CD4-positive, alpha-beta T cell (primary cell): ENCODE measurements around the gene SAMD4A. TPM values are rescaled to one million over a fixed set of nuclear protein-coding genes. Genes with fewer than 3 reads are reported as not detected.

Experiments
- ATAC-seq: fragments of 200-7000 bp; cut with Tn5 transposase; one replicate; pipeline ENCODE4 v1.10.0; 2022; ENCODE audit warnings: mild to moderate bottlenecking; ENCODE audit not compliant: poor library complexity
- CTCF ChIA-PET: fragments of 350-600 bp; sonication (Branson Sonifier 250); formaldehyde crosslinking; loops from one replicate; lab custom pipeline; 2021; ENCODE audit warnings: antibody characterized with exemption, inconsistent platforms; lab: Charles Lee
- POLR2A ChIA-PET: fragments of 350-600 bp; sonication (Branson Sonifier 250); formaldehyde crosslinking; loops from one replicate; lab custom pipeline; 2021; ENCODE audit warnings: antibody characterized with exemption, inconsistent platforms; lab: Charles Lee
- DNase-seq, 14 experiments: peaks; one replicate each; pipeline ENCODE4 v3.0.0-alpha.2; 2013 to 2020; ENCODE audit warnings: mixed read lengths in 2 of 14
- H3K27ac ChIP-seq, 2 donors: one replicate each; pipeline versions ENCODE4 v1.5.1 to v1.7.0; 2013; ENCODE audit warnings: low read length in 2 of 2, low read depth in 1 of 2, mild to moderate bottlenecking in 1 of 2
- H3K27me3 ChIP-seq, 2 experiments: 1 replicate in 1 of 2; 2 replicates in 1 of 2; pipeline versions ENCODE4 v1.6.1 to v1.7.0; 2013; ENCODE audit warnings: low read length in 2 of 2, control low read depth in 1 of 2, mild to moderate bottlenecking in 1 of 2, moderate library complexity in 1 of 2; ENCODE audit not compliant: insufficient read depth in 2 of 2, control insufficient read depth in 1 of 2
- H3K36me3 ChIP-seq: one replicate; pipeline ENCODE4 v1.6.1; 2013; ENCODE audit warnings: low read length, control low read depth; ENCODE audit not compliant: insufficient read depth
- H3K4me1 ChIP-seq: one replicate; pipeline ENCODE4 v1.6.1; 2013; ENCODE audit warnings: low read length, control low read depth; ENCODE audit not compliant: insufficient read depth
- H3K4me3 ChIP-seq: one replicate; pipeline ENCODE4 v1.5.1; 2013; ENCODE audit warnings: mild to moderate bottlenecking, low read length, moderate library complexity
- H3K9me3 ChIP-seq, 2 experiments: 1 replicate in 1 of 2; 2 replicates in 1 of 2; pipeline versions ENCODE4 v1.6.1 to v1.7.0; 2013; ENCODE audit warnings: low read length in 2 of 2, mild to moderate bottlenecking in 2 of 2, control low read depth in 1 of 2, moderate library complexity in 1 of 2; ENCODE audit not compliant: control insufficient read depth in 1 of 2, insufficient read depth in 1 of 2
- H3K27ac Mint-ChIP-seq: one replicate; pipeline ENCODE4 v1.8.0; 2020; ENCODE audit warnings: mixed read lengths
- H3K27me3 Mint-ChIP-seq: one replicate; pipeline ENCODE4 v1.8.0; 2021; ENCODE audit warnings: mixed read lengths
- H3K36me3 Mint-ChIP-seq: one replicate; pipeline ENCODE4 v1.8.0; 2021; ENCODE audit warnings: low read depth, mixed read lengths
- H3K4me1 Mint-ChIP-seq: one replicate; pipeline ENCODE4 v1.8.0; 2021; ENCODE audit warnings: low read depth, mixed read lengths
- H3K4me3 Mint-ChIP-seq: one replicate; pipeline ENCODE4 v1.8.0; 2020; ENCODE audit warnings: mild to moderate bottlenecking, mixed read lengths
- H3K9me3 Mint-ChIP-seq: one replicate; pipeline ENCODE4 v1.8.0; 2020; ENCODE audit warnings: mixed read lengths
- CTCF ChIP-seq: fragments of 200-600 bp; IDR thresholded peaks from one replicate; pipeline ENCODE4 v1.8.0; 2022; ENCODE audit warnings: antibody characterized with exemption, mild to moderate bottlenecking
- intact Hi-C, 2 experiments: fragments of 100-400 bp; cut with DNase I in 1 of 2; cut with micrococcal nuclease in 1 of 2; formaldehyde crosslinking; loops; one replicate each; pipeline versions ENCODE4 v1.15.1 to v1.9.0; 2023 to 2025; cut with DNase I, micrococcal nuclease
- total RNA-seq, 174 experiments: library from RNA in 2 of 174; stranded (reverse) in 2 of 174; gene quantifications; one replicate each; pipeline ENCODE4 v1.2.3 and lab custom pipeline; 2021 to 2026

SAMD4A gene
- total RNA-seq, 2 experiments from 2014 or later, result 1.9 to 2.3 TPM

- no peak for DNase-seq
- ATAC-seq, result no peak
- H3K27me3 Mint-ChIP-seq, result peaks cover 32% of the 10 kb centered on the region
- H3K4me1 Mint-ChIP-seq, result no peaks in the 10 kb centered on the region
- TF ChIP-seq CTCF, result no peak
- Histone ChIP-seq H3K36me3 (no peaks in the 10 kb centered on the region), H3K9me3 (peaks cover 0 to 9% of the 10 kb centered on the region in 2 experiments), H3K4me1 (no peaks in the 10 kb centered on the region), H3K27me3 (no peaks in the 10 kb centered on the region), H3K4me3 (no peak overlapping the region), H3K27ac (no peak overlapping the region)
- ChIA-PET CTCF (interaction anchor here (1.3 kb wide), 1 partner anchor 197 kb away, joined by 3 read pairs; no protein-coding TSS in a partner anchor), POLR2A (no interaction called here)
- intact Hi-C loops, result no loop called here
- H3K36me3 Mint-ChIP-seq, result peaks cover under 1% of the 10 kb centered on the region
- no peak overlapping the region for H3K27ac Mint-ChIP-seq
- peaks cover 6% of the 10 kb centered on the region for H3K9me3 Mint-ChIP-seq
- no peak overlapping the region for H3K4me3 Mint-ChIP-seq
Measured at GRCh38 chr14:54577494-54577893, 10.6 kb downstream of the SAMD4A start.

- H3K36me3 Mint-ChIP-seq, result no peaks in the 10 kb centered on the region
- H3K27me3 Mint-ChIP-seq, result peaks cover 29% of the 10 kb centered on the region
- no peak for DNase-seq
- intact Hi-C loops, result no loop called here
- H3K9me3 ChIP-seq, result peaks cover 0 to 6% of the 10 kb centered on the region in 2 experiments
- ChIA-PET CTCF (no interaction called here), POLR2A (no interaction called here)
- no peaks in the 10 kb centered on the region for H3K27me3 ChIP-seq
- no peak for ATAC-seq
- H3K4me1 Mint-ChIP-seq, result no peaks in the 10 kb centered on the region
- no peak overlapping the region for H3K4me3 Mint-ChIP-seq
- peaks cover 6% of the 10 kb centered on the region for H3K9me3 Mint-ChIP-seq
- TF ChIP-seq CTCF, result no peak
- H3K4me1 ChIP-seq, result no peaks in the 10 kb centered on the region
- H3K27ac ChIP-seq, result no peak overlapping the region
- H3K36me3 ChIP-seq, result no peaks in the 10 kb centered on the region
- no peak overlapping the region for H3K27ac Mint-ChIP-seq
- H3K4me3 ChIP-seq, result no peak overlapping the region
Measured at GRCh38 chr14:54577977-54578376, 11.0 kb downstream of the SAMD4A start.

DNA sequence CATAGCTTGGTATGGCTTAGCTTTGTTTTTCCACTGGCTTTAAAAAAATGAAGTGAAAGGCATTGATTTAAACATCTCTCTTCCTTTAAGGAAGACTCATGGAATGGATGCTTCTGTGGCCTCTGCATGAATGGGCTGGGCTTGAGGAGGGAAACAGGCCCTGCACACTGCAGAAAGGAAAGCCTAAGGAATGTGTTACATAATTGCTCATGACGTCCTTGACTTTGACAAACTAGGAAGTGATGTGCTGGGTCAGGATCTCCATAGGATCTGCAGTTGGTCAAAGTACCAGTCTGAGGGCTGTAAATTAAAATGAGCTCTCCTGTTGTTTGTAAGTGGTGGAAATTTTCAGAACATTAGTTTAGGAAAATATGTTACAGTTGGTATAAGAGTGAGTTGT is 12.7 kb downstream of the SAMD4A start:
- H3K27me3 Mint-ChIP-seq, result peaks cover 18% of the 10 kb centered on the region
- no peaks in the 10 kb centered on the region for H3K9me3 Mint-ChIP-seq
- H3K36me3 Mint-ChIP-seq, result no peaks in the 10 kb centered on the region
- H3K9me3 ChIP-seq, result no peaks in the 10 kb centered on the region
- DNase-seq, result no peak
- H3K27ac Mint-ChIP-seq, result no peak overlapping the region
- no peak overlapping the region for H3K27ac ChIP-seq
- ChIA-PET CTCF (no interaction called here), POLR2A (no interaction called here)
- intact Hi-C loops, result no loop called here
- H3K4me1 ChIP-seq, result no peaks in the 10 kb centered on the region
- no peak overlapping the region for H3K4me3 Mint-ChIP-seq
- H3K27me3 ChIP-seq, result no peaks in the 10 kb centered on the region
- no peaks in the 10 kb centered on the region for H3K36me3 ChIP-seq
- no peak overlapping the region for H3K4me3 ChIP-seq
- no peak for TF ChIP-seq CTCF
- no peak for ATAC-seq
- H3K4me1 Mint-ChIP-seq, result no peaks in the 10 kb centered on the region
